RCC 7860 (cell line): ENCODE results near the gene APEX1.
"Not testable (repeated sequence)": the region's sequence is repeated elsewhere in the genome, so short reads cannot be mapped to it uniquely, and the experiment has no call there.

Source experiments
- DNase-seq: peaks from one replicate; pipeline ENCODE4 v3.0.0-alpha.2; 2015; ENCODE audit warnings: low spot score
- FAIRE-seq: peaks from 2 replicates; lab custom pipeline; 2012; peaks lifted over from hg19 to GRCh38; lab: Jason Lieb, UNC

The APEX1 gene

GRCh38 chr14:20472536-20473169 is 17.6 kb downstream of the APEX1 start:
- DNase-seq (no peak), FAIRE-seq (no peak)

GRCh38 chr14:20476776-20477175 is 21.8 kb downstream of the APEX1 start:
- FAIRE-seq (no peak), DNase-seq (no peak)

GRCh38 chr14:20477211-20477876 is 22.3 kb downstream of the APEX1 start:
- FAIRE-seq (no peak), DNase-seq (no peak)

- FAIRE-seq: no peak
These were observed 23.9 kb downstream of the APEX1 start for GRCh38 chr14:20478894-20479293.

GRCh38 chr14:20482382-20482781 is 27.4 kb downstream of the APEX1 start:
- no peak for FAIRE-seq
- DNase-seq: no peak

More at GRCh38 chr14:20478894-20479293, 23.9 kb downstream of the APEX1 start:
- no peak for DNase-seq

GRCh38 chr14:20485900-20486299 is 30.9 kb downstream of the APEX1 start:
- DNase-seq (no peak), FAIRE-seq (no peak)

- no peak for DNase-seq
- FAIRE-seq: no peak
These were observed 31.8 kb downstream of the APEX1 start for GRCh38 chr14:20486684-20487395.

- no peak for FAIRE-seq
- DNase-seq: no peak
These were observed 32.3 kb downstream of the APEX1 start for GRCh38 chr14:20487396-20487725.

GRCh38 chr14:20489093-20489994 is 34.3 kb downstream of the APEX1 start:
- FAIRE-seq: no peak

GRCh38 chr14:20490563-20490962 is 35.5 kb downstream of the APEX1 start:
- DNase-seq (no peak), FAIRE-seq (no peak)

More at GRCh38 chr14:20489093-20489994, 34.3 kb downstream of the APEX1 start:
- DNase-seq: no peak

- no peak for FAIRE-seq
- DNase-seq: no peak
These were observed 37.5 kb downstream of the APEX1 start for GRCh38 chr14:20492486-20492885.

- DNase-seq (no peak), FAIRE-seq (no peak)
These were observed 38.6 kb downstream of the APEX1 start for GRCh38 chr14:20493634-20494033.

GRCh38 chr14:20494935-20495766 is 40.1 kb downstream of the APEX1 start:
- FAIRE-seq (no peak), DNase-seq (no peak)

GRCh38 chr14:20498622-20499021 is 43.6 kb downstream of the APEX1 start:
- FAIRE-seq (no peak), DNase-seq (no peak)

- FAIRE-seq (no peak), DNase-seq (no peak)
These were observed 44.1 kb downstream of the APEX1 start for GRCh38 chr14:20499108-20499507.

- FAIRE-seq (no peak), DNase-seq (no peak)
These were observed 44.9 kb downstream of the APEX1 start for GRCh38 chr14:20499881-20500280.

GRCh38 chr14:20501346-20501745 is 46.3 kb downstream of the APEX1 start:
- DNase-seq: no peak
- FAIRE-seq: no peak

GRCh38 chr14:20503898-20504297 is 48.9 kb downstream of the APEX1 start:
- no peak for DNase-seq

GRCh38 chr14:20506276-20506675 is 51.2 kb downstream of the APEX1 start:
- FAIRE-seq, DNase-seq: not testable (repeated sequence)

More at GRCh38 chr14:20503898-20504297, 48.9 kb downstream of the APEX1 start:
- FAIRE-seq: no peak

- not testable (repeated sequence) for DNase-seq, FAIRE-seq
These were observed 51.7 kb downstream of the APEX1 start for GRCh38 chr14:20506752-20507151.
